Esophagus muscularis mucosa (tissue), 3 donors: ENCODE measurements around the gene PCDHGA4.
"Not testable (repeated sequence)": the region's sequence is repeated elsewhere in the genome, so short reads cannot be mapped to it uniquely, and the experiment has no call there.

Experiments
- POLR2A ChIP-seq: fragments of 450-650 bp; IDR thresholded peaks from one replicate; pipeline ENCODE4 v1.6.1; 2017; ENCODE audit warnings: antibody characterized with exemption, moderate library complexity, mild to moderate bottlenecking, low read depth
- POLR2AphosphoS5 ChIP-seq, 2 donors: sonication (generic); formaldehyde crosslinking; IDR thresholded peaks; one replicate each; pipeline ENCODE4 v1.6.1; 2017; ENCODE audit warnings: antibody characterized with exemption in 2 of 2
- TF ChIP-seq, protein P1 (sequence below), 3 experiments: fragments of 200-600 bp in 2 of 3; fragments of 450-650 bp in 1 of 3; sonication (generic) in 2 of 3; IDR thresholded peaks; one replicate each; pipeline ENCODE4 v1.5.1; 2017 to 2019; ENCODE audit warnings: antibody characterized with exemption in 3 of 3, mild to moderate bottlenecking in 2 of 3, moderate library complexity in 1 of 3

DNA sequence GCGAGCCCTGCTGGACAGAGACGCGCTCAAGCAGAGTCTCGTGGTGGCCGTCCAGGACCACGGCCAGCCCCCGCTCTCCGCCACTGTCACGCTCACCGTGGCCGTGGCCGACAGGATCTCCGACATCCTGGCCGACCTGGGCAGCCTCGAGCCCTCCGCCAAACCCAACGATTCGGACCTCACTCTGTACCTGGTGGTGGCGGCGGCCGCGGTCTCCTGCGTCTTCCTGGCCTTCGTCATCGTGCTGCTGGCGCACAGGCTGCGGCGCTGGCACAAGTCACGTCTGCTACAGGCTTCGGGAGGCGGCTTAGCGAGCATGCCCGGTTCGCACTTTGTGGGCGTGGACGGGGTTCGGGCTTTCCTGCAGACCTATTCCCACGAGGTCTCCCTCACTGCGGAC is 22.2 kb upstream of the PCDHGA4 start:
- not testable (repeated sequence) for TF ChIP-seq POLR2A; POLR2AphosphoS5 (IDR thresholded peaks at IDR 0.05)
- TF ChIP-seq, protein P1, sequence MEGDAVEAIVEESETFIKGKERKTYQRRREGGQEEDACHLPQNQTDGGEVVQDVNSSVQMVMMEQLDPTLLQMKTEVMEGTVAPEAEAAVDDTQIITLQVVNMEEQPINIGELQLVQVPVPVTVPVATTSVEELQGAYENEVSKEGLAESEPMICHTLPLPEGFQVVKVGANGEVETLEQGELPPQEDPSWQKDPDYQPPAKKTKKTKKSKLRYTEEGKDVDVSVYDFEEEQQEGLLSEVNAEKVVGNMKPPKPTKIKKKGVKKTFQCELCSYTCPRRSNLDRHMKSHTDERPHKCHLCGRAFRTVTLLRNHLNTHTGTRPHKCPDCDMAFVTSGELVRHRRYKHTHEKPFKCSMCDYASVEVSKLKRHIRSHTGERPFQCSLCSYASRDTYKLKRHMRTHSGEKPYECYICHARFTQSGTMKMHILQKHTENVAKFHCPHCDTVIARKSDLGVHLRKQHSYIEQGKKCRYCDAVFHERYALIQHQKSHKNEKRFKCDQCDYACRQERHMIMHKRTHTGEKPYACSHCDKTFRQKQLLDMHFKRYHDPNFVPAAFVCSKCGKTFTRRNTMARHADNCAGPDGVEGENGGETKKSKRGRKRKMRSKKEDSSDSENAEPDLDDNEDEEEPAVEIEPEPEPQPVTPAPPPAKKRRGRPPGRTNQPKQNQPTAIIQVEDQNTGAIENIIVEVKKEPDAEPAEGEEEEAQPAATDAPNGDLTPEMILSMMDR (IDR thresholded peaks at IDR 0.05), result not testable (repeated sequence)
